HG02759 (cell line): Measurements from ENCODE around the gene DCDC2.
A peak's percentile ranks its signal among the peaks of the same experiment; 100 is the strongest.
"Not testable (repeated sequence)": the region's sequence is repeated elsewhere in the genome, so short reads cannot be mapped to it uniquely, and the experiment has no call there.

ENCODE experiments used
- ATAC-seq: cut with Tn5 transposase; IDR thresholded peaks from one replicate; pipeline ENCODE4 v1.9.1; 2021; ENCODE audit warnings: mild to moderate bottlenecking, moderate library complexity; ENCODE audit not compliant: unreplicated experiment

DCDC2 gene

GRCh38 chr6:24381476-24382219 lies 23.8 kb upstream of the DCDC2 start:
- no peak for ATAC-seq

GRCh38 chr6:24378473-24379097 lies 20.7 kb upstream of the DCDC2 start:
- peak; percentile 68 for ATAC-seq

GRCh38 chr6:24376871-24377270 lies 19.0 kb upstream of the DCDC2 start:
- ATAC-seq, result no peak

- no peak for ATAC-seq
These were observed 16.8 kb upstream of the DCDC2 start for GRCh38 chr6:24374612-24375011.

- not testable (repeated sequence) for ATAC-seq
These were observed 7.3 kb upstream of the DCDC2 start for GRCh38 chr6:24365103-24365633.

- ATAC-seq, result not testable (repeated sequence)
These were observed 4.5 kb upstream of the DCDC2 start for GRCh38 chr6:24362363-24362762.

- peak; percentile 92 for ATAC-seq
These were observed 2.0 kb upstream of the DCDC2 start for GRCh38 chr6:24359640-24360454.

- ATAC-seq, result no peak
These were observed 461 bp upstream of the DCDC2 start for GRCh38 chr6:24358219-24358821.

GRCh38 chr6:24356310-24356973 lies 1.4 kb downstream of the DCDC2 start:
- ATAC-seq, result no peak

- no peak for ATAC-seq
These were observed 2.5 kb downstream of the DCDC2 start for GRCh38 chr6:24355393-24355792.

- no peak for ATAC-seq
These were observed 4.0 kb downstream of the DCDC2 start for GRCh38 chr6:24353861-24354260.

- ATAC-seq, result no peak
These were observed 5.4 kb downstream of the DCDC2 start for GRCh38 chr6:24352434-24352833.

- no peak for ATAC-seq
These were observed 12.9 kb downstream of the DCDC2 start for GRCh38 chr6:24344976-24345375.

GRCh38 chr6:24340998-24341938 lies 16.6 kb downstream of the DCDC2 start:
- no peak for ATAC-seq

- no peak for ATAC-seq
These were observed 17.9 kb downstream of the DCDC2 start for GRCh38 chr6:24339932-24340331.

GRCh38 chr6:24334285-24334684 lies 23.6 kb downstream of the DCDC2 start:
- no peak for ATAC-seq

- ATAC-seq, result no peak
These were observed 25.5 kb downstream of the DCDC2 start for GRCh38 chr6:24332317-24332716.

GRCh38 chr6:24330137-24330732 lies 27.6 kb downstream of the DCDC2 start:
- ATAC-seq, result no peak

- no peak for ATAC-seq
These were observed 28.4 kb downstream of the DCDC2 start for GRCh38 chr6:24329451-24329850.
